SHP77 treated with DMSO at 0.1 percent for 48 hours (cell line): ENCODE measurements around the gene CCDC13.

ENCODE experiments used
- DNase-seq: peaks from one replicate; lab custom pipeline; 2025; lab: John Stamatoyannopoulos, UW

CCDC13 gene

GRCh38 chr3:42799376-42799775 is 26.3 kb upstream of the CCDC13 start:
- DNase-seq, result no peak

DNA sequence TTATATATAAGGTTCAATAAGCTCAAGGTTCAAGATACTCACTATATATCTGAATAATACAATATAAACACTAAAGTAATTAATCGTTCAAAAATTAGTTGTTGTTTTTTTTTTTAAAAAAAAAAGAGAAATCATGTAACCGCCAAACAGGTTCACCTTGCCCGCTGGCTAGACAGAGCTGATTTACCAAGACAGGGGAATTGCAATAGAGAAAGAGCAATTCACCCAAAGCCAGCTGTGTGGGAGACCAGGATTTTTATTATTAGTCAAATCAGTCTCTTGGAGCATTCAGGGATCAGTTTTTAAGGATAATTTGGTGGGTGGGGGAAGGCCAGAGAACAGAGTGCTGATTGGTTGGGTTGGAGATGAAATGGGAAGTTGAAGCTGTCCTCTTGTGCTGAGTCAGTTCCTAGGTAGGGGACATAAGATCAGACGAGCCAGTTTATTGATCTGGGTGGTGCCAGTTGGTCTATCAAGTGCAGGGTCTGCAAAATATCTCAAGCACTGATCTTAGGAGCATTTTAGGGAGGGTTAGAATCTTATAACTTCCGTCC is 23.4 kb upstream of the CCDC13 start:
- no peak for DNase-seq

DNA sequence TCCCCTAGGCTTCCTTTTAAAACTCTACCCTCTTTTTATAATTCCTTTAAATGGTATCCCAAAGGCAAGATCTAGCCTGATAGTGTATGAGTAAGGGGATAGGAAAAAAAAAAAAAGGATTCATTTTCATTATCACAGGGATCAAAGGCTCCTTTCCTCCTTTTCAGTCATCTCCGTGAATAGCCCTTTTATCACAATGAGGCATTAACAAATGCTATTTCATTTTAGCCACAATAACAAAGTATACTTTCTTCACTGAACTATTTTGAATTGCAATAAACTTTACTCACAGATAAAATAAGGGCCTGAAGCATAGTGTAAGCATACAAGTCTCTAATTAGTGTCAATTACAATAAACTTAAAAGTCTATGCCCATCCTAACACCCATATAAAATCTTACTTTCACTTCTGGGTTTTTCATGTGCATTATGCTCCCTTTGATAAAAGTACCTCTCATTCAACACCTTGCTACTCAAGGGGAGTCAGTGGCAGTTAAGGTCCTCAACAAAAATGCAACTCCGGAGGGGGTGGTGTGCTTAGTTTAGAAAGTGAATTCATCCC is 22.6 kb upstream of the CCDC13 start:
- DNase-seq, result no peak

DNA sequence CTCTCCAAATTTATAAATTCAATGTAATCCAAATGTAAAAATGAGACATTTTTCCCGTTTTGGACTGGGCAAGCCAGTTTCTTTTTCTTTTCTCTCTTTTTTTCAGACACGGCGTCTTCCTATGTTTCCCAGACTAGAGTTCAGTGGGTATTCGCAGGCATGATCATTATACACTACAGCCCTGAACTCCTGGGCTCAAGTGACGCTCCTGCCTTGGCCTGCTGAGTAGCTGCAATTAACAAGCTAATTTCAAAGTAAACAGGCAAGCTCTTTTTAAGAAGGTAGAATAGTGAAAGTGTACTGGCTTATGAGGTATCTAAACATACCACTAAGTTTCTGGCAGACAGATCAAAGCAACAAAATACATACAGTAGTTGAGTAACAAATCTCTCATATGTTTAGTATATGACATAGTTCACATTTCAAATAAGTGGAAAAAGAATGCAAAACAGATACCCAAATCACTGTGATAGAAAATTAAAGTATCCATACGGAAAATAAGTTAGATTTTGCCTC is 17.7 kb upstream of the CCDC13 start:
- DNase-seq, result no peak

GRCh38 chr3:42786631-42787030 is 13.6 kb upstream of the CCDC13 start:
- DNase-seq, result no peak

- DNase-seq, result no peak
Measured at GRCh38 chr3:42786212-42786611, 13.2 kb upstream of the CCDC13 start.

GRCh38 chr3:42780892-42781700 is 8.0 kb upstream of the CCDC13 start:
- peak; percentile 74 for DNase-seq

DNA sequence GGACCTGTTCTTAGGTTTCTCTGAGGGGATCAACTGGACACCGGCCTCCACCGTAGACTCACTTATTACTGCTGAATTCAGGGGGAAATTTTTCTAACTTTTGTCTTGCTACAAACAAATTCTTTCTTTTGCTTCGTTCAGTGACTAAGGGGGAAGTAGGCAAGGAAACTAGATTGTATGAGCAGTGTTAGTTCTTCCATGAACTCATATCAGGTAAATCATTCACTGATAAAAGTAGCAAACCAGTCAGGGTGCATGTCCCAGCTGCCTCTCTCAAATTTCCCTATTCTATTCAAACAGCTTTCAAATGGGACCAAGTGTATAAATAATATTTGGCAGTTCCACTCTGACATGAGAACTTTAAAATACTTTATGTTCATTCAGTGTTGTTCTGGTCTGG is 7.3 kb upstream of the CCDC13 start:
- DNase-seq, result no peak

DNA sequence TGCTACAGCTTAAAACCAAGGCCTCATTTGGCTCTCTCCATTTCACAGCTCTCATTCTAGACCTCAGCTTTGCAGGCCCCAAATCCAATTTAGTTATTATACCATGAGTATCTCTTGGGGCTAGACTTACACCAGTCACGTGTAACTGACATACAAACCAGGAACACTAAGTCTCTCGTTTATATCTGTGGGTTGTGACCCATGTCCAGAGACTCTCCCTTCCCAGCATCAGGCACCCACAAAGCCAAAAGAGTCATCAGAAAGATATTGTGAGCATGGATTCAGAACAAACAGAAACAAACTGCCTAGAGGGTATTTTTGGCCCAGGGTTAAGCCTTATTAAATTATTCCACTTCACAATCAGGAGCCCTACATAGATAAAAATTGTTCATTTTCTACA is 5.6 kb upstream of the CCDC13 start:
- no peak for DNase-seq

DNA sequence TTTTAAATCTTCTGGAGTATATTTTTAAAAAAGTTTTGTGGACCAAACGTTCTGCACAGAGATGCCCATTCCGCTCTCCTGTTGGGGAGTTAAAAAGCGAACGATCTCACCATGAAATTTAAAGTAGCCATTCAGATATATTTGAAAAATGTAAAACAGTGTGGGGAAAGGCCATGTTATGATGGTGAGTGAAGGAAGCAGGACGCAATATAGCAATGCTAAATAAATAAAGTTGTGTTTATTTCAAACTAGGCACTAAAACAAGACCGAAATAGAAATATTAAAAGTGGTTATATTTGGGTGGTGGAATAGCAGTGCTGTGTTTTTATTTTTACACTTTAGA is 327 bp upstream of the CCDC13 start:
- DNase-seq, result no peak

GRCh38 chr3:42771271-42771670 is 1.8 kb downstream of the CCDC13 start:
- no peak for DNase-seq

- no peak for DNase-seq
Measured at GRCh38 chr3:42769477-42770131, 3.4 kb downstream of the CCDC13 start.

- no peak for DNase-seq
Measured at GRCh38 chr3:42764561-42765295, 8.3 kb downstream of the CCDC13 start.

GRCh38 chr3:42764115-42764514 is 8.9 kb downstream of the CCDC13 start:
- DNase-seq, result no peak

- no peak for DNase-seq
Measured at GRCh38 chr3:42763021-42763420, 10.0 kb downstream of the CCDC13 start.

DNA sequence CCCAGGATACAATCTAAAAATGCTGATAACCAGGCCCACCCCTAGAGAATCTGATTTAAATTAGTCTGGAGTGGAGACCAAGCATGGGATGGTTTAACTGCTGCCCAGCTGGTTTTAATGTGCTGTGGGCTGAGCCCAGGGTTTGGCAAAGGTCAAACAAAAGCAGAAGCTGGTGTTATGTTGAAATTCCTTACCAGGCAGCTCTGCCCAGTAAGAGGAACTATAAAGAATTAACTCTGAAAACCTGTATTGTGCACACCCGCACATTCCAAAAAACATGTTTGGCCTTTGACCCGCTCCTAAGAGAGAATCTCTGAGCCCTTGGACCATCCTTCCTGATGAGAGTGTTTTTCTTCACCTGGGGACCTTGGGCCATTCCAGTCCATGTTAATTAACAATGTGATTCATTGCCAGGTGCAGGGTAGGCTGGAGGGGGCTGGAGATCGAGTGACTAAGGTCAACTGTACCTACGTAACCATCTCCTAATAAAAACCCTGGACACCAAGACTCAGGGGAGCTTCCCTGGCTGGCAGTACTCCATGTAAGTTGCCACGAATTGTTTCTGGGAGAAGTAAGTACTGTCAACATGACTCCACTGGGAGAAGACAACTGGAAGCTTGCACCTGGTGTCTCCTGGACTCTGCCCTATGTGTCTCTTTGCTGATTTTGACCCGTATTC is 10.9 kb downstream of the CCDC13 start:
- DNase-seq, result no peak

DNA sequence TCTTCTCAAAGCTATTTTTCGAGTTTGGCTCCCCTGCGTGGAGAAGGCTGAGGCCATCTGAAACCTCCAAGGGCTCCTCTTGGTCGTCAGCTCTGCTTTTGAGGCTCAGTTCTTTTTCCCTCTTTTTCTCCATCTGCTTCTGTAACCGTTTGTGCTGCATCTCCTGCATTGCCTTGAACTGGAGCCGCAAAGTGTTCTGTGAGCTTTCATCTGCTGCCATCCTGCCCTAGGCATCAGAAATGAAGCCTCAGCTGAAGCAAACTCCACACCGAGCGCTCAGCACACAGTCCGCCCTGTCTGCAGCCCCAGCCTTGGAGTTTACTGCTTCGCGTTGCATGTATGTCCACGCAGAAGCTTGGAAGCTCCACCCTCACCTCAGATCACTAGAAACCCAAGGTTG is 14.9 kb downstream of the CCDC13 start:
- DNase-seq, result no peak

GRCh38 chr3:42756681-42757213 is 16.3 kb downstream of the CCDC13 start:
- DNase-seq, result no peak

DNA sequence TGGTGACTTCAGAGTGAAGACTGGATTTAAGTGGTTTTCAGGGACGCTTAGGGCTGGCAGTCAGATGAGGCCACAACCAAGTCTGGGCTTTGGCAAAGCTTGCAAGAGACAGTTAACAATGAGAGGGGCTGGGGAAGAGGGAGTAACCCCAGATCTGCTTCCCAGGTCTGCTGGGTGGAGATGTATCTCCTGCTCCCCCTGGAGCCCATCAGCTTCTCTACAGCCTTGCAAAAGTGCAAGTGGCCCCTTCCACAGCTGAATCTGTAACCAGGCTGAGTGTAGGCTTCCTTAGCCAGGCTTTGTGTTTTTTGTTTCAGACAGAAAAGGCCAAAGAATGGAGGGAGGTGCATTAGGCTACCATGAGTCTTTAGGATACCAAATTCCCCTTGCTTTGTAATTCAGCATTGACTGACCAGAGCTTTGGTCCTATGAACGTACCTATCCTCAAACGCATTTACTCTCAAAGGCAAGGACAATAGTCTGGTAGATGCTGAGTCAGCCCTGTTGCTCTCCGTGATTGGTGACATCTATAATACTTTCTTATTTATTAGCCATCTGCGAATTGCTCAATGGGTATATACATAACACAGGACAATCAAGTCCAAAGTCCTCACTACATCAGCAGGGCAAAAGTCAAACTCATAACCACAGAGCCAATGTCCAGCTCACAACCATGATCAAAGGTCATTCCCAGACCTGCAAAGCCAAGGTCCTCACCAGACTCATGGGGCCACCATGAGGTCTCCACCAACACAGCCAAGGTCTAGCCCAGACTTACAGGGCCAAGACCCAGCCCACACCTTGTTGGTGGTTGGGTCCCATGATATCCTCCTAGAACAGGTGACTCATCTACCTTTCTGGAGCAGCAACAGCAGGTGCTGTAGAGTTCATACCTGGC is 17.1 kb downstream of the CCDC13 start:
- DNase-seq, result no peak

GRCh38 chr3:42753757-42754156 is 19.3 kb downstream of the CCDC13 start:
- no peak for DNase-seq
